KOPT-K1 (cell line): ENCODE measurements around the gene PIH1D1.
"Not testable (repeated sequence)": the region's sequence is repeated elsewhere in the genome, so short reads cannot be mapped to it uniquely, and the experiment has no call there.

Experiments used
- H3K27ac ChIP-seq: fragments of 200-600 bp; sonication (generic); 2 replicates; pipeline ENCODE4 v1.5.1; 2016; ENCODE audit warnings: antibody characterized with exemption, mild to moderate bottlenecking, low read depth, low read length; ENCODE audit not compliant: poor library complexity, severe bottlenecking
- H3K36me3 ChIP-seq: fragments of 200-600 bp; sonication (generic); 2 replicates; pipeline ENCODE4 v1.5.1; 2017; ENCODE audit warnings: antibody characterized with exemption, mild to moderate bottlenecking, low read length, moderate library complexity; ENCODE audit not compliant: insufficient read depth
- H3K9me3 ChIP-seq: fragments of 200-600 bp; sonication (generic); 2 replicates; pipeline ENCODE4 v1.5.1; 2017; ENCODE audit warnings: antibody characterized with exemption, low read length, mild to moderate bottlenecking; ENCODE audit not compliant: insufficient read depth, poor library complexity, severe bottlenecking

Gene PIH1D1

DNA sequence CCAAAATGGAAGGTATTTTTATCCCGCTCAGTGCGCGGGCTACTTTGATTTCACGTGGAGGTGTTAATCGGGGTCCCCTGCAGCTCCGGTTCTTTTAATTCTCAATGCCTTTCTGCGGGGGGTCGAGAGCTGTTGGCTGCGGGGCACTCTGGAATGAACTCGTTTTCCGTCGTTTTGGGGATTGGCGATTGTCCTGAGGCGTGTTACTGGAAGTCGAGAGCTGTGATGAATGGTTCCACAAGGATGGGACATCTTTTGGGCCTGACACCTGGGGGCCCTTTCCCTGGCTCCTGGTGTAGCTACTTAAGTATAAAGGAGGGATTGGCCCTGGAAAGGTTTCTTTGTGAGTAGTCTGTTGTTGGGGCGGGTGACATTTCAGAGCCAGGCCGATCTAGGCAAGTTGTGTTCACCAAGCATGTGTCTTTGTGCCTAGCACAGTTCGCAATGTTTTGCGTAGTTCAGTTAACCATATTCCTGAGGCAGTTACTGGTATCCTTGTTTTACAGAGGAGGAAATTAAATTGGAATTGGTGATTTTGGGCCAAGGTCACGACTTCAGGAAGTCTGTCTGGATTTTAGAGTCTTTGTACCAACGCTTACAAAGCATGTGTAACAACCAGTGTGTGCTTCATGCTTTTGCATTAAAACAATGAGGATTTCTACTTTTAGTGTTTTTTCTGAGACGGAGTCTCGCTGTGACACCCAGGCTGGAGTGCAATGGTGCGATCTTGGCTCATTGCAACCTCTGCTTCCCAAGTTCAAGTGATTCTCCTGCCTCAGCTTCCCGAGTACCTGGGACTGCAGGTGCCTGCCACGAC, 36.6 kb upstream of the PIH1D1 start:
- peaks cover 59% of the 10 kb centered on the region for H3K36me3 ChIP-seq

DNA sequence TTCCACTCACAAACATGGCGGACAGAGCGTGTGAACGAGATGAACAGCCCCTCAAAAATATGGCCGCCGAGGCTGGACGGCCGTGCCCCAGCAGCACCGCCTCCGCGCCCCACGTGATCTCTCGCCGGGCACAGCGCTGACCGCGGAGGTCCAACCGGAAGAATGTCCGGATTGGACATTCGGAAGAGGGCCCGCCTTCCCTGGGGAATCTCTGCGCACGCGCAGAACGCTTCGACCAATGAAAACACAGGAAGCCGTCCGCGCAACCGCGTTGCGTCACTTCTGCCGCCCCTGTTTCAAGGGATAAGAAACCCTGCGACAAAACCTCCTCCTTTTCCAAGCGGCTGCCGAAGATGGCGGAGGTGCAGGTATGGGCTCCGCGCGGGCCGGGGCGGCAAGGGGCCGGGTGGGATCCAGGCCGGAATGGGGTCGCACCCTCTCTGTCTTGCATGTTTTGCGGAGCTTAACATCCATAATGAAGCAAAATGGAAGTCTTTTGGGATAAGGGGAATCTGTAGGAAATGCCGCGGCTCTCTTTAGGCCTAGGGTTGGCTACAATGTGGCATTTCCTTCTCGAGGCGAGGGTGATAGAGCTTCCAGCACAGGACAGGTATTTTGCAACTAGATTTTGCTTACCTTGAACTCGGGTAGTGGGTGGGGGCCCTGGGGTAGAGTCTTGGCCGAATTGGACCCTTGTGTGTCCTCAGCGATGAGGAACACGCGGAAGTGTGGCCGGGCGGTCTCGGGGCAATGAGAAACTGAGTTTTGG, 35.8 kb upstream of the PIH1D1 start, which contains the start of gene RPL13A:
Gene RPL13A (plus strand): TSS at position 332 of the 769 bp plus-strand sequence. CDS start 22 bp downstream, at position 354.
- peak within 1 kb of the TSS; percentile 88 for H3K27ac ChIP-seq
- H3K9me3 ChIP-seq, result no peaks in the 10 kb centered on the region
- peaks cover 56% of the 10 kb centered on the region for H3K36me3 ChIP-seq

More for the DNA sequence above, 36.6 kb upstream of the PIH1D1 start:
- Histone ChIP-seq H3K9me3 (no peaks in the 10 kb centered on the region), H3K27ac (peak overlapping the region; percentile 88)

- peaks cover 55% of the 10 kb centered on the region for H3K36me3 ChIP-seq
- H3K9me3 ChIP-seq, result no peaks in the 10 kb centered on the region
- peak overlapping the region; percentile 88 for H3K27ac ChIP-seq
These were observed 35.2 kb upstream of the PIH1D1 start for GRCh38 chr19:49486710-49487276.

DNA sequence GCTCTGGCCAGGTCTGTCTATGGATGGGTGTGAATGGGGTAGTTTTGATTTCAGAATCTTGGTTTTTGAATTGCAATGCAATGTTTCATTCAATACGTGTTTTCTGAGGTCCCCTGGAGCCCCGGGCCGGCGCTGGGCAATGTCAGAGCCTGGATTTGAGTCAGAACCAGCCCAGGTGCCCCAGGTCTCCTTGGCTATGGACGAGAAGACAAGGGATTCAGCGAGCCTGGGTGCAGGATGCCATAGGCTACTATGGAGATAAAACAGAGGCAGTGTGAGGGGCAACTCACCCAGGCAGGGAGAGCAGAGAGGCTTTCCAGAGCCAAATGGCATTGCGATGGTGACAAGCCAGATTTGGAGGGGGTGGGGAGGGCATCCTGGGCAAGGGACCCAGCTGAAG, 34.6 kb upstream of the PIH1D1 start:
- Histone ChIP-seq H3K27ac (peak overlapping the region; percentile 88), H3K9me3 (no peaks in the 10 kb centered on the region), H3K36me3 (peaks cover 50% of the 10 kb centered on the region)

GRCh38 chr19:49481020-49481683, 29.5 kb upstream of the PIH1D1 start:
- Histone ChIP-seq H3K36me3 (peaks cover 14% of the 10 kb centered on the region; the same call in 1 of the 2 replicates), H3K9me3 (no peaks in the 10 kb centered on the region), H3K27ac (no peak overlapping the region)

DNA sequence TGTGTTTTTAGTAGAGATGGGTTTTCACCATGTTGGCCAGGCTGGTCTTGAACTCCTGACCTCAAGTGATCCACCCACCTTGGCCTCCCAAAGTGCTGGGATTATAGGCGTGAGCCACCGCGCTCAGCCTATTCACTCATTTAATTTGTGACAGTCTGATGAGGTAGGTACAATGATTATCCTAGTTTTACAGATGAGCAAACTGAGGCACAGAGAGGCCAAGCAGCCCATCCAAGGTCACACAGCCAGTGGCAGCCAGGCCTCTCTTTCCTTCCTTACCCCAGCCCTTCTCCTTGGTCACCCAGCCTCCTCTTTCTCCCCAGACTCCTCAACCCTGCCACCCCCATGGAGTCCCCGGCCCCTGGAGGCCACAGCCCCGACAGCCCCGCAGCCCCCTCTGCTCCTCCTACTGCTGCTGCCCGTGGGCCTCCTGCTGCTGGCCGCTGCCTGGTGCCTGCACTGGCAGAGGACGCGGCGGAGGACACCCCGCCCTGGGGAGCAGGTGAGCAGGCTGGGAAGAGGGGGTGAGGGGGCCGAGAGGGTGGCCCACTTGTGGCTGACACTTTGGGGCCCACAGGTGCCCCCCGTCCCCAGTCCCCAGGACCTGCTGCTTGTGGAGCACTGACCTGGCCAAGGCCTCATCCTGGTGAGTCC, 28.5 kb upstream of the PIH1D1 start:
- Histone ChIP-seq H3K9me3 (no peaks in the 10 kb centered on the region), H3K36me3 (peaks cover 14% of the 10 kb centered on the region; the same call in 1 of the 2 replicates), H3K27ac (no peak overlapping the region)

DNA sequence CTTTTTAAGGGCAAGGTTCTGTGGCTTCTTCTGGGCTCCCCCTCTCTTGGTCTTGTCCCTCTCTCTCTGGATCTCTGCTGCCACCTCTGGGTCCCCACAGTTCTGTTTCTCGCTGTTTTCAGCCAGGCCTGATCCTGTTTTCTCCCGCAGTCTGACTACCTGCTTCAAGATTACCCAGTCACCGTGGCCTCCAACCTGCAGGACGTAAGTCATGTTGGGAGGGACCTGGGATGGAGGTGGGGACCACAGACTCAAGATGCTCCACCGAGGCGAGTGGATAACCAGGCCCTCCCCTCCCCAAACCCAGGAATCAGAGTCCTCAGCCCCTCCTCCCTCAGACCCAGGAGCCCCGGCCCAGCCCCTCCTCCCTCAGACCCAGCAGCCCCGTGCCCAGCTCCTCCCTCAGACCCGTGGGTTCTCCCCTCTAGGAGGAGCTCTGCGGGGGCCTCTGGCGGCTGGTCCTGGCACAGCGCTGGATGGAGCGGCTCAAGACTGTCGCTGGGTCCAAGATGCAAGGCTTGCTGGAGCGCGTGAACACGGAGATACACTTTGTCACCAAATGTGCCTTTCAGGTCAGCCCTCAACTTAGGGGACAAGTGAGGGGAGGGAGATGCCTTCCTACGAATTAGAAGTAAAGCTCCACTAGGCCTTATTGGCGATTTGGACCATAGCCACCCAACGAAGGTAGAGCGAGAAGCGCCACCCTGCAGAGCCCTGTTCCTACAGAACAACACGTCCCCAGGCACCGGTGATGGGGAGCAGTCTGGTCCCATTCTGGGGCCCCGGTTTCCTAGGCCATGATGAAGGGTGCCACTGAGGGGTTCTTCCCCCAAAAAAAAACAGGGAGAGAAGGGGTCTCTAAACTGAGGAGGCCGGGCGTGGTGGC, 24.6 kb upstream of the PIH1D1 start:
- Histone ChIP-seq H3K27ac (peak overlapping the region; percentile 85), H3K9me3 (no peaks in the 10 kb centered on the region), H3K36me3 (no peaks in the 10 kb centered on the region; the same call in 1 of the 2 replicates)

GRCh38 chr19:49475191-49475917, 23.7 kb upstream of the PIH1D1 start:
- no peaks in the 10 kb centered on the region; the same call in 1 of the 2 replicates for H3K36me3 ChIP-seq
- no peaks in the 10 kb centered on the region for H3K9me3 ChIP-seq
- H3K27ac ChIP-seq, result peak overlapping the region; percentile 85

GRCh38 chr19:49474542-49474924, 22.9 kb upstream of the PIH1D1 start:
- no peaks in the 10 kb centered on the region for H3K36me3 ChIP-seq
- no peaks in the 10 kb centered on the region for H3K9me3 ChIP-seq
- H3K27ac ChIP-seq, result peak overlapping the region; percentile 85

DNA sequence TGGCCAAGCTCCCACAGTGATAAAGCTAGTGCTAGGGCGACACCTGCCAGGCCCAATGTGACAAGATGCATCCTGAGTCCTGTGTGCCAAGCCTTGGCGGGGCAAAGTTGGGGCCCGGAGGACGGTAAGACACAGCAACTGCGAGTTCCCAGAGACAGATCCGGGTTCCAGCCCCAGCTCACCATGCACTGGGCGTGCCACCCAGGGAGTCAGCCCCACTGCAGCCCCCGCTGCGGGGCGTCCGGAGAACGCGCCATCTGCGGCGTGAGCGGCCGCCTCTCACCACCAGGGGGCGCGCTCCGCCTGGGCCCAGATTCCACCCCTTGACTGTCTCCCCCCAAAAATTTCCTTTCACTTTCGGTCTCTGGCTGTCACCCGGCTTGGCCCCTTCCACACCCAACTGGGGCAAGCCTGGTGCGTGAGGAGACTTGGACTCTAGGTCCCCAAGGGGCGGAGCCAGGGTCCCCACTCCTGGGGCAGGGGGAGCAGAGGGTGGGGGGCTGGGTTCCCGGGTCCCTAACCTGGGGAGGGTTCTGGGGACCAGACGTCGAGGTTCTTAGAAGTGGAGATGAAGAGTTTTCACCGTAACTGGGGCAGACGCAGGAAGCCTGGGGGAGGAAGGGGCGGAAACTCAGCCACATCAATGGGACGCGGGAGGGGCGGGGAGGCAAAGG, 22.4 kb upstream of the PIH1D1 start, which contains the start of gene FLT3LG:
Gene FLT3LG (plus strand): TSS at position 348 of the 674 bp plus-strand sequence. CDS start 425 bp downstream, outside the sequence.
- H3K27ac ChIP-seq, result peak within 1 kb of the TSS; percentile 85
- no peaks in the 10 kb centered on the region for H3K36me3 ChIP-seq
- H3K9me3 ChIP-seq, result no peaks in the 10 kb centered on the region

GRCh38 chr19:49473501-49473867, 21.9 kb upstream of the PIH1D1 start:
- not testable (repeated sequence) for H3K36me3 ChIP-seq, H3K9me3 ChIP-seq
- H3K27ac ChIP-seq, result peak overlapping the region; percentile 85

- no peaks in the 10 kb centered on the region for H3K9me3 ChIP-seq
- peak overlapping the region; percentile 85 for H3K27ac ChIP-seq
- H3K36me3 ChIP-seq, result no peaks in the 10 kb centered on the region
These were observed 21.3 kb upstream of the PIH1D1 start for GRCh38 chr19:49472936-49473335.

DNA sequence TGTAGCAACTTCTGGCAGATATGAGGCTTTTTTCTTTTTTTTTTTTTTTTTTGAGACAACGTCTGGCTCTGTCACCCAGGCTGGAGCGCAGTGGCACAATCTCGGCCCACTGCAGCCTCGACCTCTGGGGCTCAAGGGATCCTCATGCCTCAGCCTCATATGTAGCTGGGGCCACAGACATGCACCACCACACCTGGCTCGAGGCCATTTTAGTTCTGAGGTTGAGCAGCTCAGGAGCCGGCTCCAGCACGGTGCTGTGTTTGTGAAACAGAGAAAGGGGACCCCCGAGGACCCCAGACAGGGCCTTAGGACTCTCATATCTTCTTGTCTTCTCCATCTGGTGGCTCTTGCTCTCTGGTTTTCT, 19.0 kb upstream of the PIH1D1 start:
- H3K27ac ChIP-seq, result peak overlapping the region; percentile 65
- no peaks in the 10 kb centered on the region for H3K9me3 ChIP-seq

More for the DNA sequence above, 19.0 kb upstream of the PIH1D1 start:
- peaks cover 13% of the 10 kb centered on the region; the same call in 1 of the 2 replicates for H3K36me3 ChIP-seq
